Osteoblast (primary cell): ENCODE measurements around the gene RBM26. TPM values are rescaled to one million over a fixed set of nuclear protein-coding genes. Genes with fewer than 3 reads are reported as not detected.

Experiments used
- DNase-seq: peaks from one replicate; pipeline ENCODE4 v3.0.0; 2011; ENCODE audit warnings: low spot score, mixed read lengths; ENCODE audit not compliant: insufficient read length; ENCODE audit errors: missing footprints
- H2AFZ ChIP-seq: 2 replicates; pipeline ENCODE4 v1.6.0; 2011; ENCODE audit warnings: mild to moderate bottlenecking, low read length
- H3K27ac ChIP-seq: 2 replicates; pipeline ENCODE4 v1.5.1; 2011; ENCODE audit warnings: mild to moderate bottlenecking, low read depth, low read length, moderate library complexity
- H3K27me3 ChIP-seq: 2 replicates; pipeline ENCODE4 v1.6.0; 2012; ENCODE audit warnings: mild to moderate bottlenecking, control low read depth, inconsistent platforms, low read length, moderate library complexity; ENCODE audit not compliant: insufficient read depth
- H3K36me3 ChIP-seq: 2 replicates; pipeline ENCODE4 v1.5.1; 2011; ENCODE audit warnings: mild to moderate bottlenecking, low read length, control low read depth, moderate library complexity; ENCODE audit not compliant: insufficient read depth
- H3K4me1 ChIP-seq: 2 replicates; pipeline ENCODE4 v1.5.1; 2011; ENCODE audit warnings: mild to moderate bottlenecking, low read length, control low read depth, moderate library complexity; ENCODE audit not compliant: insufficient read depth
- H3K4me2 ChIP-seq: 2 replicates; pipeline ENCODE4 v1.6.0; 2011; ENCODE audit warnings: mild to moderate bottlenecking, low read length; ENCODE audit not compliant: insufficient read depth
- H3K4me3 ChIP-seq: fragments of 200-600 bp; sonication (generic); 3 replicates; pipeline ENCODE4 v1.5.1; 2012; ENCODE audit warnings: mild to moderate bottlenecking, low read length, inconsistent platforms; ENCODE audit not compliant: insufficient read depth
- H3K79me2 ChIP-seq: 2 replicates; pipeline ENCODE4 v1.6.0; 2012; ENCODE audit warnings: mild to moderate bottlenecking, low read length, control low read depth, inconsistent platforms; ENCODE audit not compliant: insufficient read depth
- H3K9me3 ChIP-seq: 2 replicates; pipeline ENCODE4 v1.5.1; 2011; ENCODE audit warnings: low read depth, low read length, control low read depth
- H4K20me1 ChIP-seq: 2 replicates; pipeline ENCODE4 v1.6.0; 2012; ENCODE audit warnings: mild to moderate bottlenecking, low read length, control low read depth; ENCODE audit not compliant: insufficient read depth
- CTCF ChIP-seq: IDR thresholded peaks from 2 replicates; pipeline ENCODE4 v1.5.1; 2011; ENCODE audit warnings: mild to moderate bottlenecking, low read depth, low read length, moderate library complexity; ENCODE audit errors: extremely low read depth
- total RNA-seq: library from RNA; depleted of rRNA; stranded (reverse); fragments of >200 nt; gene quantifications from 2 replicates; pipeline ENCODE4 v1.2.3, GENCODE V29; 2012

Gene RBM26
- total RNA-seq, 1 donor = 35.5 TPM

- DNase-seq = no peak
- Histone ChIP-seq H2AFZ (no peak overlapping the region), H3K4me3 (no peak overlapping the region), H3K4me1 (peaks cover 9% of the 10 kb centered on the region), H3K4me2 (no peak overlapping the region), H3K9me3 (no peaks in the 10 kb centered on the region), H3K27ac (no peak overlapping the region), H3K79me2 (peaks cover 91% of the 10 kb centered on the region), H4K20me1 (peaks cover 19% of the 10 kb centered on the region), H3K27me3 (no peaks in the 10 kb centered on the region), H3K36me3 (no peaks in the 10 kb centered on the region)
- no peak for TF ChIP-seq CTCF
These were observed 21.9 kb downstream of the RBM26 start for GRCh38 chr13:79384022-79384610.

- TF ChIP-seq CTCF = no peak
- no peak overlapping the region for H3K4me3 ChIP-seq
- no peaks in the 10 kb centered on the region for H3K9me3 ChIP-seq
- peaks cover 6% of the 10 kb centered on the region for H3K36me3 ChIP-seq
- H3K27me3 ChIP-seq = no peaks in the 10 kb centered on the region
- H4K20me1 ChIP-seq = peaks cover 14% of the 10 kb centered on the region
- no peak for DNase-seq
- peaks cover 12% of the 10 kb centered on the region for H3K4me1 ChIP-seq
- H3K79me2 ChIP-seq = peaks cover 80% of the 10 kb centered on the region
- H2AFZ ChIP-seq = no peak overlapping the region
- no peak overlapping the region for H3K4me2 ChIP-seq
- H3K27ac ChIP-seq = no peak overlapping the region
These were observed 23.3 kb downstream of the RBM26 start for GRCh38 chr13:79382545-79383275.

DNA sequence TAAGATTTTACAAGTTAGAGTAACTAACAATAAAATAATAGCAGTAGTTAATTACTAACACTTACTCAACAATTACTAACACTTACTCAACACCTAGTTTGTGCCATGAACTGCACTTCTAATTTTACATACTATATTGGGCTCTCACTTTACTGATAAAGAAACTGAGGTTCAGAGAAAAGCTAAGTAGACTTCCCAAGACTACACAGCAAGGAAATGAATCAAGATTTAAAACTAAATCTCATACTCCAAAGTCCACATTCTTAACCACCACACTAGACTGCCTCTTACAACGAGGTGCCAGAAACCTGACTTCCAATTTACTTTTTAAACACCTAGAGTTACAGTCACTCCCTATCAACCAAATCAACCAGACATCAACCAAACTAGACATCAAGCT, 25.1 kb downstream of the RBM26 start:
- Histone ChIP-seq H4K20me1 (peaks cover 7% of the 10 kb centered on the region), H3K9me3 (no peaks in the 10 kb centered on the region)

More for the DNA sequence above, 25.1 kb downstream of the RBM26 start:
- Histone ChIP-seq H3K27me3 (no peaks in the 10 kb centered on the region), H3K79me2 (peaks cover 73% of the 10 kb centered on the region), H3K4me2 (no peak overlapping the region), H2AFZ (no peak overlapping the region), H3K4me1 (peaks cover 4% of the 10 kb centered on the region), H3K4me3 (no peak overlapping the region), H3K36me3 (peaks cover 24% of the 10 kb centered on the region), H3K27ac (no peak overlapping the region)
- DNase-seq = no peak
- no peak for TF ChIP-seq CTCF
